HG03135 (cell line): ENCODE results near the gene TMEM150B.

Source experiments
- ATAC-seq: cut with Tn5 transposase; IDR thresholded peaks from one replicate; pipeline ENCODE4 v1.9.1; 2021; ENCODE audit warnings: mild to moderate bottlenecking, moderate library complexity; ENCODE audit not compliant: unreplicated experiment

TMEM150B gene

DNA sequence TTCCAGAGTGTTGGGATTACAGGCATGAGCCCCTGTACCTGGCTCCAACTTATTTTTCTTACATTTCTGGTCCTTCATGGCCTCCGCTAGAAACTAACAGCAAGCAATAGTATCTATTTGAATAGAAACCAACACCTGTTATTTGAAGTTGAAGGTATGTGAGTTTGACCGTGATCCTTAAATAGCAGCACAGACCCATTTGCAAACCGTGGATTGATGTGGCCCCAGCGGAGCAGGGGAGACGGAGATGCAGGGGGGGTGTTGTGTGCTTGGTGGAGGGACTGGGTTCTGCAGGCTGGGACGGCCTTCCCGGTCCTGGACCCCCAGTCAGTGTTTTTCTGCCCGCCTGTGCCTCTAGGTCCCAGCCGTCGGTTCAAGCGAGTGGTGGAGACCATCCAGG lies 16.9 kb downstream of the TMEM150B start:
- no peak for ATAC-seq

- no peak for ATAC-seq
These were observed 18.4 kb downstream of the TMEM150B start for GRCh38 chr19:55306712-55307111.

DNA sequence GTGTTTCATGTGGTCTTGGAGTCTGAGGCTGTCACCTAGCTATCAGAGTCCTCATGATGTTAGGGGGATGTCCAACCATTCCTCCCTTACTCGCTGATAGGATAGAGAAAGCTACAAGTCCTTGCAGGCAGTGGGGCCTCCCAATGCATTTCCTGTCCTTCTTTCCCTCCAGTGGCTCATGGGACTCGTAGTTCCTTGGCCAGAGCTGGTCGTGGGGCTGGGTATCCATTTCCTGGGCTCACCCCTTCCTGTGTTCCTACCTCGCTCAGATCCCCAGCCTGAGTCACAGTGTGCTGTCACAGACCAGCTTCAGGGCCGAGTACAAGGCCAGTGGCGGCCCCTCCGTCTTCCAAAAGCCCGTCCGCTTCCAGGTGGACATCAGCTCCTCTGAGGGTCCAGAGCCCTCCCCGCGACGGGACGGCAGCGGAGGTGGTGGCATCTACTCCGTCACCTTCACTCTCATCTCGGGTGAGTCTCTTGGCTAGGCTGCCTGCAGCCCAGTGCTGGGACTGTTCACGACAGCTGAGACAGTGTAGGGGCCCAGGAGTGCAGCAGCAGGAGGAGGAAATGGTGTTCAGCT lies 19.1 kb downstream of the TMEM150B start:
- no peak for ATAC-seq

DNA sequence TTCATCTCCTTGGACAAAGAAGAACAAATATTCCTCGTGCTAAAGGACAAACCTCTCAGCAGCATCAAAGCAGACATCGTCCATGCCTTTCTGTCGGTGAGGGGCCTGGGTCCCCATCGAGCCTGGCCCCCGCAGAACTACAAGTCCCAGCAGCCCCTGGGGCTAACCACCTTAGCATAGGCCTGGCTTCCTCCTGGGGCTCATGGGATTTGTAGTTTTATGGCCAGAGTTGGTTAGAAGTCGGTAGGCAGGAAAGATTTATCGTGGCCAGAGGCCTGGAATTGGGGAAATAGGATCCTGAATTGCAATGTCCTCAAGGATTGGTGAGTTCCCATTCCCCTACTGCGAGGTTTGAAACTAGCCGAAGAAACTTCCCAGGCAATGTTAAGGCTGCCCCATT lies 19.6 kb downstream of the TMEM150B start:
- no peak for ATAC-seq

DNA sequence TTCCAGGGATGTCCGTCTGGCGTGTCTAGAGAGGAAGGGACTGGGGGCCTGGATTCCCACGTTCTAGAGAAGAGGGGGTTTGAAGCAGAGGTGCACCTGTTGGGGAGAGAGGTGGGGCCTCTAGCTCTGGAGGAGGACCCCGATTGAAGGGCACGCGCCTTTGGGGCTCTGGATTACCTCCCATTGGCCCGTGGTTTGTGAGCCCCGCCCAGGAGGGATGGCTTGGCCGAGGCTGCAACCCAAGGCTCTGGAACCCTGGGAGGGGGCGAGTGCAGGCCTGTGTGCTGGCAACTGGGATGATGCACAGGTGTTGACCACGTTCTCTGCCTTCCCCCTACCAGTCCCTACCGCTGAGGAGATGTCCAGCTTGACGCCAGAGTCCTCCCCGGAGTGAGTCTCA lies 20.2 kb downstream of the TMEM150B start:
- ATAC-seq: no peak

GRCh38 chr19:55304279-55304978 lies 20.7 kb downstream of the TMEM150B start:
- ATAC-seq: no peak

DNA sequence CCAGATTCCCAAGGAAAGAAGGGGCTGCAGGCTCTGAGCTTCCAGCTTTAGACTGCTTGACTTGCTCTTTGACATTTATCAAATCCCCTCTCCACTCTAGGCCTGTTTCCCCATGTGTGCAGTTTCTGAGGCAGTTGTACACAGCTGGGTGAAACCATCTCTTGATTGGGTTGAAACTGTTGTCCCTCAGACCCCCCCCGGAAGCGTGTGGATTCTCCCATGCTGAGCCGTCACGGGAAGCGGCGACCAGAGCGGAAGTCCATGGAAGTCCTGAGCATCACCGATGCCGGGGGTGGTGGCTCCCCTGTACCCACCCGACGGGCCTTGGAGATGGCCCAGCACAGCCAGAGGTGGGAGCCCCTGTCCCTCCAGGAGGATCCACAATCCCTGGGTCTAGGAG lies 21.7 kb downstream of the TMEM150B start:
- no peak for ATAC-seq

GRCh38 chr19:55302318-55302703 lies 22.8 kb downstream of the TMEM150B start:
- no peak for ATAC-seq

DNA sequence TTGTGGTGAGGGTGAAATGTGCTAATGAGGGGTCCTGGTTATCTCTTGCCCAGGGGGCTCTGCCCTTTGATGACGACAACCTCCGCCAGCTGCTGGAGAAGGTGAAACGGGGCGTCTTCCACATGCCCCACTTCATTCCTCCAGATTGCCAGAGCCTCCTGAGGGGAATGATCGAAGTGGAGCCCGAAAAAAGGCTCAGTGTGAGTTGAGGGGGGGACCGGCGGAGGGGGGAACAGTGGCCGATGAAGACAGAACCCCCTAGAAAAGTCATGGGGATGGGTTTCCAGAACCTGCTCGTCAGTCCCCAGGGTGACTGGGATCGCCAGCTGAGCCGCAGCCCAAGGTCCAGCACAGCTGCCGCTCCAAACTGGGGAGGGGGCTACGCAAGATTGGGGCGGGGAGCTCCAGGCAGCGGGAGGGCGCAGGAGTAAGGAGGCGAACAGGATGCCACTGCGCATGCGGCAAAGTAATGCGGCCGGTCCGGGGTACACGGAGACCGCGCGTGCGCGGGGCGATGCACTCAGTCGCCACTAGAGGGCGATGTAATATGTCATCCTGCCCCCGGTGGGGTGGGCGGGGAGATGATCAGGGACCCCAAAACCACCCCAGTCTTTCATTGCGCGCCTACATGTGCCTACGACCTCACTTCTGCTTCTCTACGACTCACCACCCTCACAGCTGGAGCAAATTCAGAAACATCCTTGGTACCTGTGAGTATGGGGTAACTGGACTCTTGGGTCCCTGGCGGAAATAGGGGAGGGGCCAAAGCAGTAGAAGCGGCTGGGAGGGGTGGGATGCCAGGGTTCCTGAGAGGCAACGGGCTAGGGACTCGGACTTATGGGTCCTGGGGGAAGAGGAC lies 23.5 kb downstream of the TMEM150B start:
- ATAC-seq: peak; percentile 71

DNA sequence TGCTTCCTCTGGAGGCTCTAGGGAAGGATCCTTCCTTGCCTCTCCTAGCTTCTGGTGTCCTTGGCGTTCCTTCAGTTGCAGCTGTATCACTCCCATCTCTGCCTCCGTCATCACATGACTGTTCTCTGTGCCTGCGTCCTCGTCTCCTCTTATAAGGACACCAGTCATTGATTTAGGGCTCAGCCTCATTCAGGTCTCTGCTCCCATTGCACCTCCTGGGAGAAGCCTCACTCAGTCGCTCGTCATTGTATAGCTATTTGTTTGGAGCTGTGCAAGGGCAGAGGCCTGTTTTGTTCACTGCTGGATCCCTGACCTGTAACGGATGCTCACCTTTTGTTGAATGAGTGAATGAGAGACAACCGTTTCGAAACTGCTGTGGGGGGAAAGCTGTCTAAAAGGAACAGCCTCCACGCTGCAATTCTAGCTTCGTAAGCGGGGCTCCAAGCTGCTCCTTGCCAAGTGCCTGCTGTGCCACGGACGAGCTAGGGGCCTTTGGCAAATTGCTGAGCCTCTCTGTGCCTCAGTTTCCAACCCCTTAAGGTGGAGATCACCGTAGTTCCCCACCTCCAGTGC lies 24.2 kb downstream of the TMEM150B start:
- no peak for ATAC-seq

GRCh38 chr19:55299991-55300390 lies 25.1 kb downstream of the TMEM150B start:
- ATAC-seq: no peak

DNA sequence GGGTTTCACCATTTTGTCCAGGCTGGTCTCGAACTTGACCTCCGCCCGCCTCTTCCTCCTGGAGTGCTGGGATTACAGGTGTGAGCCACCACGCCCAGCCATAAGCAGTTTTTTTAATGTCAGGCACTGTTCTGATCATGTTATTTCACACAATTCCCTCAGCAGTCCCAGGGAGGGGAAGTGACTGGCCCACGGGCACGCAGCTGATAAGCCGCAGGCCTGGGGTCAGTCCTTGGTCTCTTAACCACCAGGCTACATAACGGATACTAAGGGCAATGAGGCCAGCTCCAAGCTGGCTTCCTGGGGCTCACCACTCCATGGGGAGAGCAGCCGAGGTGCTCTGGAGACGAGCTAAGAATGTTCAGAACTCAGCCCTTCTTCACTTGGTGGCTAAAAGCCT lies 27.9 kb downstream of the TMEM150B start:
- ATAC-seq: no peak

DNA sequence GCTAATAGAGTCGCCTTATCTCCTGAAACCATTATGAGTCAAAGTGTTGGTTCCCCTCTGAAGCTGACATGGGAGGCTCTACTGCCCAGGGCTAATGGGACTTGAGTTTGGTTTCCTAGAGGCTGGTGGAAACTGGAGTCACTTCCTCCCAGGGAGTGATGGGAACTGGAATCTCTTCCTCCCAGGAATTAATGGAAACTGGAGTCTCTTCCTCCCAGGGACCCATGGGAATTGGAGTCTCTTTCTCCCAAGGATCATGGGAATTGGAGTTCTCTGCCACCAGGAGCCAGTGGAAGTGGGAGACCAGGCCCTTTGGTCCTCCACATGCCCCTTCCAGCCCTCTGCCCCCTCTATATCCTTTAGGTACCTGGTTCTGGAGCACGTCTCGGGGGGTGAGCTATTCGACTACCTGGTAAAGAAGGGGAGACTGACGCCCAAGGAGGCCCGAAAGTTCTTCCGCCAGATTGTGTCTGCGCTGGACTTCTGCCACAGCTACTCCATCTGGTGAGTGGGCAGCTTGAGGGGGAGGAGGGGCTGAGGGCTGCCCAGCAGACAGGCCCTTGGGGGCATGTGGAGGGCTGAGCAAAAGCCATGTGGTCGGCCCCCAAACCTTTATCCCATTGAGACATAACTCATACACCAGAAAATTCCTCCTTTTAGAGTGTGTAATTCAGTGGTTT lies 35.9 kb downstream of the TMEM150B start:
- ATAC-seq: no peak

- no peak for ATAC-seq
These were observed 37.6 kb downstream of the TMEM150B start for GRCh38 chr19:55287361-55288079.

GRCh38 chr19:55285229-55285890 lies 39.8 kb downstream of the TMEM150B start:
- no peak for ATAC-seq

DNA sequence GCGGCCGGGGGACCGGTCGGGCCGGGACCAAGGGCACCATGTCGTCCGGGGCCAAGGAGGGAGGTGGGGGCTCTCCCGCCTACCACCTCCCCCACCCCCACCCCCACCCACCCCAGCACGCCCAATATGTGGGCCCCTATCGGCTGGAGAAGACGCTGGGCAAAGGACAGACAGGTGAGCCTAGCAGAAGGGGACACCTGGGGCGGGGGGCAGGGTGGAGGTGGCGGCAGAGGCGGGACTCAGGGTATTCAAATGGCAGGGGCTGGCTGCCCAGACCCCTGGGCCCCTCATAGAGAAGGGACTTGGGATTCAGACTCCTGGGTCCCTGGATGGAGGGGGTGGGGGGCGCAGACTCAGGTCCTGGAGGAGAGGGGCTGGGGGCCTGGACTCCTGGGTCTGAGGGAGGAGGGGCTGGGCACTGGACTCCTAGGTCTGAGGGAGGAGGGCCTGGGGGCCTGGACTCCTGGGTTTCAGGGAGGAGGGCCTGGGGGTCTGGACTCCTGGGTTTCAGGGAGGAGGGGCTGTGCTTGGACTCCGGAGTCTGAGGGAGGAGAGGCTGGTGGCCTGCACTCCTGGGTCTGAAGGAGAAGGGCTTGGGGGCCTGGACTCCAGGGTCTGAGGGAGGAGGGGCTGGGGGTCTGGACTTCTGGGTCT lies 40.6 kb downstream of the TMEM150B start:
- ATAC-seq: no peak

DNA sequence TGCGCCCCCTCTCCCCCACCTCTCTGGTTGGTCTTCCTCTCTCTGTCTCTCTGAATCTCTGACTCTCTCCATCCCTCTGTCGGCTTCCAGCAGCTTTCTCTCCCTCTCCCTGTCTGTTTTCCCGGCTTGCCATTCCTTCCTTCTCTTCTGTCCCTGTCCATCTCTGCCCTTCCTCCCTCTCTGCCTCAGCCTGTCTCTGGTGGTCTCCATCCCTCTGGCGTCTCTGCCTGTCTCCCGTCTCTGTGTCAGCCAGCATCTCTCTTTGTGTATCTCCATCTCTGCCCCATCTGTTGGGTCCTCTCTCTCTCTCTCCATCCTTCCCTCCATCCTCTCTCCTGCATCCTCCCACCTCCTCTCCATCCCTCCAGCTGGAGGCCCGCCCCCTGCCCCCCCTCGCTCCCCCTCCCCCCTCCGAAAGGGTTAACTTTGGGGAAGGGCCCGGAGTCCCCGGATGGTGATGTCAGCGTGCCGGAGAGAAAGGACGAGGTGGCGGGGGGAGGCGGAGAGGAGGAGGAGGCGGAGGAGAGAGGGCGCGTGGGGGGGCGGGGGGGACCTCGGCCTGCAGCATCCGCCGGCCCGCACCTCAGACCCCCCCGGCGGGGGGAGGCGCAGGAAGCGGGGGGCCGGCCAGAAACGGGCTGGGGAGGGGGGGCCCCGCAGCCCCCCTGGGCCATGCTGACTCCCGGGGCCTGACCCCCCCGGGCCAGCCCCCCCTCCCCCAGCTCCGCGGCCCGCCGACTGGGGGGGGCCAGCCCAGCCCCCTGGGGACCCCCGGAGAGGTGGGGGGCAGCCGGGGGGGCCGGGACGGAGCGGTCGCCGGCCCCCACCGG lies 41.4 kb downstream of the TMEM150B start, which contains the start of gene BRSK1:
Gene BRSK1 (plus strand): TSS at position 450 of the 830 bp plus-strand sequence. CDS start 446 bp downstream, outside the sequence.
- ATAC-seq: no peak
